Measurements from ENCODE around the gene GPR176. TPM values are rescaled to one million over a fixed set of nuclear protein-coding genes. Genes with fewer than 3 reads are reported as not detected.

GPR176 gene
- total RNA-seq, 1 donor from 2014 or later = 35.4 TPM

DNA sequence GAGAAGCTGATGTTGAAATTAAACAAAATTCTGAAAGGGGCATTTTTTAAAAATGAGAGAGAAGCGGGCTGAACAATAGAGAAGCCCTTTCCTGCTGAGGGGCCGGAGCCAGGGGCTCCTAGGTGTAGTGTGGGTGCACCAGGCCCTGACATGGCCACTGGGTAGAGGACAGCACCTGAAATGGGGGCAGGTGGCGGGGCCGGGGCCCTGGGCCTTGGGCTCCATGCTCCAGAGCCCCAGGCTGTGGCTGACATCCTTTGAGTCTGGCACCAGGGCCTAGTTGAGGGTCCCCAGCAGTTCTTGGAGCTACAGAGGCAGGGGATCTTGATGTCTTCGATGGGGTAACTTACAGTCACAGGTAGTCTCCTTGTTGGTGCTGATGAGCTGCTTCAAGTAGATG, 6.5 kb upstream of the GPR176 start:
- Mint-ChIP-seq H3K9me3 (ENCODE audit: unreplicated experiment) (no peaks in the 10 kb centered on the region), H3K27me3 (ENCODE audit: low read depth, unreplicated experiment) (no peaks in the 10 kb centered on the region), H3K4me3 (ENCODE audit: unreplicated experiment) (no peak overlapping the region), H3K36me3 (ENCODE audit: low read depth, unreplicated experiment) (no peaks in the 10 kb centered on the region), H3K4me1 (ENCODE audit: low read depth, unreplicated experiment) (peaks cover 15% of the 10 kb centered on the region), H3K27ac (ENCODE audit: unreplicated experiment) (no peak overlapping the region)
- Histone ChIP-seq H3K9me3 (ENCODE audit: insufficient read depth, low read depth, low read length) (no peaks in the 10 kb centered on the region), H2AFZ (ENCODE audit: low read depth, low read length) (no peak overlapping the region), H3K79me2 (ENCODE audit: insufficient read depth, low read length) (no peaks in the 10 kb centered on the region), H3K4me3 (ENCODE audit: insufficient read depth, low read depth, low read length) (no peak overlapping the region), H3K4me2 (ENCODE audit: low read length) (no peak overlapping the region), H3K27me3 (ENCODE audit: insufficient read depth, low read length) (no peaks in the 10 kb centered on the region), H4K20me1 (ENCODE audit: insufficient read depth, low read length) (no peaks in the 10 kb centered on the region), H3K9ac (ENCODE audit: low read length) (no peak overlapping the region), H3K4me1 (ENCODE audit: insufficient read depth, low read length) (peaks cover 7% of the 10 kb centered on the region), H3K27ac (ENCODE audit: low read depth, low read length) (no peak overlapping the region), H3K36me3 (ENCODE audit: insufficient read depth, low read length) (no peaks in the 10 kb centered on the region)
- FAIRE-seq (no peak), DNase-seq (ENCODE audit: low read depth) (no peak)
- TF ChIP-seq, protein P1, sequence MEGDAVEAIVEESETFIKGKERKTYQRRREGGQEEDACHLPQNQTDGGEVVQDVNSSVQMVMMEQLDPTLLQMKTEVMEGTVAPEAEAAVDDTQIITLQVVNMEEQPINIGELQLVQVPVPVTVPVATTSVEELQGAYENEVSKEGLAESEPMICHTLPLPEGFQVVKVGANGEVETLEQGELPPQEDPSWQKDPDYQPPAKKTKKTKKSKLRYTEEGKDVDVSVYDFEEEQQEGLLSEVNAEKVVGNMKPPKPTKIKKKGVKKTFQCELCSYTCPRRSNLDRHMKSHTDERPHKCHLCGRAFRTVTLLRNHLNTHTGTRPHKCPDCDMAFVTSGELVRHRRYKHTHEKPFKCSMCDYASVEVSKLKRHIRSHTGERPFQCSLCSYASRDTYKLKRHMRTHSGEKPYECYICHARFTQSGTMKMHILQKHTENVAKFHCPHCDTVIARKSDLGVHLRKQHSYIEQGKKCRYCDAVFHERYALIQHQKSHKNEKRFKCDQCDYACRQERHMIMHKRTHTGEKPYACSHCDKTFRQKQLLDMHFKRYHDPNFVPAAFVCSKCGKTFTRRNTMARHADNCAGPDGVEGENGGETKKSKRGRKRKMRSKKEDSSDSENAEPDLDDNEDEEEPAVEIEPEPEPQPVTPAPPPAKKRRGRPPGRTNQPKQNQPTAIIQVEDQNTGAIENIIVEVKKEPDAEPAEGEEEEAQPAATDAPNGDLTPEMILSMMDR (IDR thresholded peaks at IDR 0.05; ENCODE audit: insufficient read depth, low read depth, low read length) = no peak
- no peak for TF ChIP-seq EZH2 (IDR thresholded peaks at IDR 0.05; ENCODE audit: insufficient read depth, low read length)

DNA sequence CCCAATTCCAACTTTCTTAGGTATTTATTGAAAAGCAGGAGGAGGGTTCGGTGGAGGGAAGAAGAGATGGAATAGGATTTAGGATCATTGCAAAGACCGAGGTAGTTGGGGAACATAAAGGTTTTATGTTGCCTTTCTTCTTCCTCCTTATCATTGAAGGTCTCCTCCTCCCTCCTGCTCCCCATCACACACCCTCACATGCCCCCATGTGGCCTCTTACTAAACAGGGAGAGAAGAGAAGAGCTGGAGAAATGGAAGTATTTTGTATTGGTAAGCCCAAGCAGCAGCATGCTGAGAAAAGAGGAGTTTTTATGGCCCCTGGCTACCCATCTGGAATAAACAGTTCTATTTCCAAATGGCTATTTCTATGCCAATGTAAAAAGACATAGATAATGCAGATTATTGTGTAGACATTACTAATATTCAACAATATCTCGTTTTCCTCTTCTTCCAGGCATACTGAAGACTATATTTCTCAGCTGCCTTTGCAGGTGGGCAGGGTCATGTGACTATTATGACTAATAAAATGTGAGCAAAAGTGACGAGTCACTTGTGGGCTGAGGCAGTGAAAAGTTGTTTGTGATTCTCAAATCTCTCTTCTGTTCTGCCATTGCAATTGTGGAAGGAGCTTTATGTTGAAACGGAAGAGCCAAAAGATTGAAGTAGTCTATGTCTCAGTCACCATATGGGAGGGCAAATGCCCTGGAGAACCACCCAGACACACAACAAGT, 5.2 kb upstream of the GPR176 start:
- H3K79me2 ChIP-seq (ENCODE audit: insufficient read depth, low read length) = peaks cover 2% of the 10 kb centered on the region
- peaks cover 13% of the 10 kb centered on the region for H3K4me1 ChIP-seq (ENCODE audit: insufficient read depth, low read length)
- H3K9me3 ChIP-seq (ENCODE audit: insufficient read depth, low read depth, low read length) = no peaks in the 10 kb centered on the region
- no peaks in the 10 kb centered on the region for H3K36me3 ChIP-seq (ENCODE audit: insufficient read depth, low read length)
- H3K9ac ChIP-seq (ENCODE audit: low read length) = no peak overlapping the region
- peak overlapping the region; percentile 31 for H2AFZ ChIP-seq (ENCODE audit: low read depth, low read length)
- peak; percentile 32 for DNase-seq (ENCODE audit: low read depth)
- no peak for TF ChIP-seq EZH2 (IDR thresholded peaks at IDR 0.05; ENCODE audit: insufficient read depth, low read length)
- TF ChIP-seq, protein P1 (IDR thresholded peaks at IDR 0.05; ENCODE audit: insufficient read depth, low read depth, low read length) = no peak
- no peak overlapping the region for H3K4me3 ChIP-seq (ENCODE audit: insufficient read depth, low read depth, low read length)
- H3K4me3 Mint-ChIP-seq (ENCODE audit: unreplicated experiment) = no peak overlapping the region
- no peaks in the 10 kb centered on the region for H3K27me3 ChIP-seq (ENCODE audit: insufficient read depth, low read length)
- H3K27ac Mint-ChIP-seq (ENCODE audit: unreplicated experiment) = peak overlapping the region; percentile 85
- H3K4me1 Mint-ChIP-seq (ENCODE audit: low read depth, unreplicated experiment) = peaks cover 18% of the 10 kb centered on the region
- no peaks in the 10 kb centered on the region for H3K9me3 Mint-ChIP-seq (ENCODE audit: unreplicated experiment)
- H3K27me3 Mint-ChIP-seq (ENCODE audit: low read depth, unreplicated experiment) = no peaks in the 10 kb centered on the region
- H3K4me2 ChIP-seq (ENCODE audit: low read length) = peak overlapping the region; percentile 16
- no peak for FAIRE-seq
- H4K20me1 ChIP-seq (ENCODE audit: insufficient read depth, low read length) = no peaks in the 10 kb centered on the region
- peak overlapping the region; percentile 21 for H3K27ac ChIP-seq (ENCODE audit: low read depth, low read length)
- H3K36me3 Mint-ChIP-seq (ENCODE audit: low read depth, unreplicated experiment) = no peaks in the 10 kb centered on the region

DNA sequence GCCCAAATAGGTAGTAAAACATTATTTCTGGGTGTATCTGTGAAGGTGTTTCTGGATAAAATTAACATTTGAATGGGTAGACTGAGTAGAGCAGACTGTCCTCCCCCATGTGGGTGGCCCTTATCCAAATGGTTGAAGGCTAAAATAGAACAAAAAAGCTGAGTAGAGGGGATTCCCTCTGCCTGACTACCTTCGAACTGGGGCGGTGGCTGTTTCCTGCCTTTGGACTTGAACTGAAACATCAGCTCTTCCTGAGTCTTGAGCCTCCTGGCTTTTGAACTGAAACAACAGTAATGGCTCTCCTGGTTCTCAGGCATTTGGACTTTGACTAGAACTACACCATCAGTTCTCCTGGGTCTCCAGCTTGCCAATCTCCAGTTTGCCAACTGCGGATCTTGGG, 4.4 kb upstream of the GPR176 start:
- H3K27me3 ChIP-seq (ENCODE audit: insufficient read depth, low read length) = no peaks in the 10 kb centered on the region
- no peaks in the 10 kb centered on the region for H3K36me3 ChIP-seq (ENCODE audit: insufficient read depth, low read length)
- TF ChIP-seq, protein P1 (IDR thresholded peaks at IDR 0.05; ENCODE audit: insufficient read depth, low read depth, low read length) = no peak
- no peak for TF ChIP-seq EZH2 (IDR thresholded peaks at IDR 0.05; ENCODE audit: insufficient read depth, low read length)
- no peak overlapping the region for H3K4me3 ChIP-seq (ENCODE audit: insufficient read depth, low read depth, low read length)
- no peak overlapping the region for H3K9ac ChIP-seq (ENCODE audit: low read length)
- Mint-ChIP-seq H3K4me1 (ENCODE audit: low read depth, unreplicated experiment) (peaks cover 18% of the 10 kb centered on the region), H3K27ac (ENCODE audit: unreplicated experiment) (no peak overlapping the region), H3K36me3 (ENCODE audit: low read depth, unreplicated experiment) (no peaks in the 10 kb centered on the region), H3K27me3 (ENCODE audit: low read depth, unreplicated experiment) (no peaks in the 10 kb centered on the region), H3K4me3 (ENCODE audit: unreplicated experiment) (no peak overlapping the region), H3K9me3 (ENCODE audit: unreplicated experiment) (no peaks in the 10 kb centered on the region)
- H3K4me2 ChIP-seq (ENCODE audit: low read length) = no peak overlapping the region
- no peaks in the 10 kb centered on the region for H3K9me3 ChIP-seq (ENCODE audit: insufficient read depth, low read depth, low read length)
- DNase-seq (ENCODE audit: low read depth) (no peak), FAIRE-seq (no peak)
- H2AFZ ChIP-seq (ENCODE audit: low read depth, low read length) = no peak overlapping the region
- H3K27ac ChIP-seq (ENCODE audit: low read depth, low read length) = no peak overlapping the region
- H3K79me2 ChIP-seq (ENCODE audit: insufficient read depth, low read length) = peaks cover 11% of the 10 kb centered on the region
- peaks cover 13% of the 10 kb centered on the region for H3K4me1 ChIP-seq (ENCODE audit: insufficient read depth, low read length)
- no peaks in the 10 kb centered on the region for H4K20me1 ChIP-seq (ENCODE audit: insufficient read depth, low read length)

Measured in astrocyte (in vitro differentiated cells and primary cell).